HG02840 (cell line): ENCODE data around the gene COX14.
"Not testable (repeated sequence)": the region's sequence is repeated elsewhere in the genome, so short reads cannot be mapped to it uniquely, and the experiment has no call there.

Source experiments
- ATAC-seq: cut with Tn5 transposase; IDR thresholded peaks from one replicate; pipeline ENCODE4 v1.9.1; 2021; ENCODE audit warnings: mild to moderate bottlenecking, moderate library complexity, moderate number of reproducible peaks; ENCODE audit not compliant: unreplicated experiment, low FRiP score

COX14 gene

DNA sequence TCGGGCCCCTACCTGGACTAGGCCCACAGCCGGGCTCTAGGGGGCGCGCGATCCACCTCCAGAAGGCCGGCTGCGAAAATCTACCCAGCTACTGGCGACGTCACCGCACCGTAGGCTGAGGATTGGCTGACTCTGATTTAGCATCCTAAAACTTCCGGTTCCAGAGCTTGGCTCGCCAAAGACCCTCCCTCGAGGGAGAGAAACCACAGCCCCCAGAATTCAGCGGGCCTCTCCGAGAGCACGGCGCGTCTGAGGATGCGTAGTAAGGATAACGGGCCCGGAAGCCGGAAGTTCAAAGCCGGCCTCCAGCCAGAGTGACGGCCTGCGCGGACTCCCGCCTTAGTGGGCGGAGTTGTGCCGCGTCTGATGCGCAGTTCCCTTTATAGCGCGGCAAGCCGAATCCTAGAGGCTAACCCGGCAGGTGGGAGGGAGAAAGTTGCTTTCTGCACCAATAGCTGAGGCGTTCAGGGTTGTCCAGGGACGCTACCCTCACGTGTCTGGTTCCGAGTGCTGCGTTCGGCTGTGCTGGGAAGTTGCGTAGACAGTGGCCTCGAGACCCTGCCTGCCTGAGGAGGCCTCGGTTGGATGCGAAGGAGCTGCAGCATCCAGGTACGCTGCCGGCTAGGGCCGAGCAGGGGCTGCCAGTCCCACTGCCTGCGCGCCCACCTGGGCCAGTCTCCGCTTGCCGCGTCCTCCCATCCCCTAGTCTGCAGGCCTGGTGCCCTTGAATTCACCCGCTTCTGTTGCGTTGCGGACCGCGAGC is at the start of gene COX14:
Gene COX14 (plus strand): TSS at position 544 of the 763 bp plus-strand sequence. CDS start 7,808 bp downstream, outside the sequence.
- ATAC-seq = peak; percentile 88

DNA sequence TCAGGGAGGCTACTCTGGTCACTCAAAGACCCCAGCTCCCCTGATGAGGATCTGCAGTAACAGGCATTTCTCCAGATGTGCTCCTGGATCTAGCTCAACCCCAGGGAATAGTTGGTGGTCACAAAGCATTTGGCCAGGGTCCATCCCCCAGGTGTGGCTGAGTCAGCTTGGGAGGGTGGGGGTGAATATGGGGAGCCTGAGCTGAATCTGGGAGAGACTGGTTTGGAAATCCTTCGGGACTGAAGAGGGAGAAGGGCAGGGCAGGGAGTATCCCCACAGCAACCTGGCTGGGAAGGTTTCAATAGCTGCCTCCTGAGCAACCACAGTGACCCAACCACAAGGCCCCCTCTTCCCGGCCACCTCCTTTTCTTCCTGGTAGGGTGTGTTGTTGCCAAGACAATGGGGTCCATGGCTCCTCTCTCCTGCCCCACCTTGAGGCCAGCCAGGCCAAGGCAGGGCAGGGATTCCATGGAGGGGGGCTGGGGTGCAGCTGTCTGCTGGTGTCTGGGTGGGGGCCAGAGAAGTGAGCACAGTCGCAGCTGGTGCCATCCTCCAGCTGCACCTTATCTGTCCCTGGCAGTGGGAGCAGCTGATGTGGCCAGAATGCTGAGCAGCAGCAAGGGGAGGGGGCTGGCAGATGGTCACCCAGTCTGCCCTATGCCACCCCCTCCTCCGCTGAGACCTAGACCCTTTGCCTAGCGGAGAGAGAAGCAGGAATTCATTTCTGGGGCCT is 49.1 kb upstream of the COX14 start:
- no peak for ATAC-seq

DNA sequence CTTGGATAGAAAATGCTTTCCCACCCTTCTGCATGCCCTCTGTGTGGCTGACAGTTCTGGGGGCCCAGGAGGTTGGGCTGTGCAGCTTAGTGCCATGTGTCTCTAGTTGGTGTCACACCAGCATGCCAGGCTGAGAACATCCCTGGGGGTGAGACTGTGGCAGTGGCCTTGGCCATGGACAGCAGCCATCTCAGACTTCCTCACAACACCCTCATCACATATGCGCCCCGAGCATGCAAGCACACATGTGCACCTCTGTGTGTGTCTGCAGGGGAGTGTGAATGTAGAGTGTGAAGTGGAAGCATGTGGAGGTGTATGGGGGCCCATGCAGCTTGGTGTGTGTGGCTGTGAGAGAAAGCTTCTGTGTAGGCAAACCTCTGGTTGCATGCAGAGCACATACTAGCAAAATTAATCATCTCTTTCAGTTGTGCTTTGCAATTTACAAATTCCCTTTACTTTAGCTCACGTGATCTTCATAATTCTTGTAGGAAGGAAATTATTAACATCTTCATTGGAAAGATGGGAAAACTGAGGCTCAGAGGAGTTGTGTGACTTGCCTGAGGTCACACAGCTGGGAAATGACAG is 46.2 kb upstream of the COX14 start:
- no peak for ATAC-seq

DNA sequence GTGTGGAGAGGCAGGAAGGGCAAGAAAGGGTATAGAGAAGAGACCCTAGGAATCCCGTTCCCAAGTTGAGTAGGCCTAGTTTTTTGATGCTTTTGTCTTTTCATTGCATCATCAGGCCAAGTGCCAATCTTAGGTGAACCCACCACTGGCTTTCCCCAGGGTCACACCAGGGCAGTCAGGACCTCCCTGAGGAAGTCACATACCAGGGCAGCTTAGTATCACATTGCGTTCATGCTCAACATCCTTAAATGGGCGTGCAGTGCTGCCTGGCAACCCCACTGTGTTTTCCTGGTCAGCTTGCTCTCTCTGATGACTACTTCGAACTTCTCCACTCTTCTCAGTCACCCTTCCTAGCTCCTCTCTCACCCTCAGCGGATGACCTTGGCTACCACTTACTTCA is 45.6 kb upstream of the COX14 start:
- ATAC-seq = no peak

DNA sequence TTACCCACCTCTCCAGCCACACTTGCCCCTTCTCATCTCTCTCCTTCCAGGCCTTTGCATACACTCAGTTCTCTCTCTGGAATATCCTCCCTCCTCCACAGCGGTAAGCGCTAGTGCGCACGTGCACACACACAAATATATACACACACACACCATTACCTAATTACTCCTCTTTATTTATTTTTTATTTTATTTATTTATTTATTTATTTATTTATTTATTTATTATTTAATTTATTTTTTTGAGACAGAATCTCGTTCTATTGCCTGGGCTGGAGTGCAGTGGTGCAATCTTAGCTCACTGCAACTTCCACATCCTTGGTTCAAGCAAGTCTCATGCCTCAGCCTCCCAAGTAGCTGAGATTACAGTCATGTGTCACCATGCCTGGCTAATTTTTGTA is 43.0 kb upstream of the COX14 start:
- ATAC-seq = no peak

DNA sequence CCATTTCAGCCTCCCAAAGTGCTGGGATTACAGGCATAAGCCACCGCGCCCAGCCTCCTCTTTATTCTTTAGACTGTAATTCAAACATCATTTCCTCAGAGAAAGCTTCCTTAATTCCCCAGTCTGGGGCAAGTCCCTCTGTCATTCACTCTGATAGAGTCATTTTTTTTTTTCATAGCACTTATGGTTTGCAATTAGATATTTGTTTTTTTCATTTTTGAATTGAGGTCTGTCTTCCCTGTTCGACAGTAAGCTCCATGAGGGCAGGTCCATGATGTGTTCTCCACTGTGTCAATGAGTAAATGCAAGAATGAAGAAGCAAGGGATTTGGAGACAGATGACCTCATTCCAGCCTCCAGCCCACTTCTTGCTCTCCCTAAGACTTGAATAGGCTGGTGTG is 42.5 kb upstream of the COX14 start:
- ATAC-seq = no peak

DNA sequence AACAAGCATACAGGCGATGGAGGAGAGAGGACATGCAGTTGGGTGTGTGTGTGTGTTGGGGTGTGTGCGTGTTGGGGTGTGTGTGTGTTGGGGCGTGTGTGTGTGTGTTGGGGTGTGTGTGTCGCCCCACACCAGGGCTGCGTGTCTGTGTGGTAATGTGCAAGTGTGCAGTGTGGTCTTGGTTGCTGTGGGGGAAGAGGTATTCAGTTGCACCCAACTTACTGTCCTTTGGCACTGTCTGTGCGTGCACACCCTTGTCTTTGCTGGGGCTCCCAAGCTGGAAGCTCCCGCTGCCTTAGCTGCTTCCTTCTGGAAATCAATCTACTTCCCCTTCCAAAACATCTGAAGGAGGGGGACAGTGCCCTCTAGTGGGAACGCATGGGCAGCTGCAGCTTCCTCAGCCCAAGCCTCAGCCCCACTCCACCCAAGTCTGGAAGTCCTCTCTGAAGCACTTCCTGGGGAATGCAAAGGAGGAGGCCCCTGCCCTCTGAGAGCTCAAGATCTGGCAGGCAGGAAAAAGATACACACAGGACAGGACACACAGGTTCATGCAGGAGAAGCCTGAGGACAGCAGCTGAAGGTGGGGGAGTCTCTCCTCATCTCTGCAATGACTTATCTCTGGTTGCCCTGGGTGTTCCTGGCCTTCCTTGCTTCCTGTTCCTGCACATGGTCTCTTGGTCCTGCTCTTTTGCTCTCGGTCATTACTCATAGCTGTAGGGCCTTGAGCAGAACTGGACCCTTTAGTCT is 41.5 kb upstream of the COX14 start:
- no peak for ATAC-seq

DNA sequence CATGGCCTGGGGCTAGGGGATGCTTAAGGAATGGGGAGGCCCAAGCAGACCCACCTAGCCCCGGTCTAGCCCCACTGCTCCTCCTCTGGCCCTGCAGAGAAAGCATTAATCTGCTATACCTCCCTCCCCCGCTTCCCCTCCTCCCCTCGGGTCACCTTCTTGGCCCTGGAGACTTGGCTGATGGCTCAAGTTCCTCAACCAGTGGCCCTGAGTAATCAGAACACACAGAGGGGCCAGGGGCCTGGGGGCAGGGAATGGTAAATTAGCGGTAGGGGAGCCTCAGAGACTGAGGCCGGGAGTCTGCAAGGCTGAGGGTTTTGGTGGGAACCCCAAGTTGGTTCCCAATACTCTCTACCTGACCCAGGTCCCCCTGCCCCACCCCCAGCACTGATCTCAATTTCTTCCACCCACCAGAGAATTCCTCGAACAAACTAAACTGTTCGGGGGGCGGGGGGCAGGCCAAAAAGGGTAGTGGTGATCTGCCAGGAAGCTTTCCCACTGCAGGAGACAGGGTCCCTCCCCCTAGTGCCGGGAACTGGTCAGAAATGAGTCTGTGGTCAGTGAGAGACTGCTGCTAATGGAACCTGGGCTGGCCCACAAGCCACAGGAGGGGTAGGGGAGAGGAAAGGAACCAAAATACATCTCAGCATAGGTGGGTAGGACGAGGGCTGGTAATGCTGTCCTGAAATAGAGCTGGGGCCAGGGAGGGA is 39.7 kb upstream of the COX14 start:
- no peak for ATAC-seq

DNA sequence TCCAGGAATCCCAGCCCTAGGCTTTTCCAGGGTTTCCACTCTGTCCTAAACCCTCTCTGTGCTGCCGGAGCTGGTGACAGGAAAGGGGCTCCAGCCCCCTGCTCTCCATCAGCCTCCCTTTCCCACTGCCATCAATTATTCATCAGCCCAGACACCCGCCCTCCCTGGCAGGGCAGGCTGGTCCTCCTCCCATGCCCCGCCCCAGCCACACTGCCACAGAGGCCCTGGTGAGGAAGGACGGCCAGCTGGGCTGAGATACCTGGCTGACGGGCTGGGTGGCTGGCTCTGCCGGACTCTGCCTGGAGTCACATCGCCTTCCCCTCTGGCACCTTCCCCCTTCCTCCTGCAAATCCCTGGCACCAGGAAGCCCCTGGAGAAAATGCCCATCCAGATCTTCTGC is 38.8 kb upstream of the COX14 start:
- no peak for ATAC-seq

DNA sequence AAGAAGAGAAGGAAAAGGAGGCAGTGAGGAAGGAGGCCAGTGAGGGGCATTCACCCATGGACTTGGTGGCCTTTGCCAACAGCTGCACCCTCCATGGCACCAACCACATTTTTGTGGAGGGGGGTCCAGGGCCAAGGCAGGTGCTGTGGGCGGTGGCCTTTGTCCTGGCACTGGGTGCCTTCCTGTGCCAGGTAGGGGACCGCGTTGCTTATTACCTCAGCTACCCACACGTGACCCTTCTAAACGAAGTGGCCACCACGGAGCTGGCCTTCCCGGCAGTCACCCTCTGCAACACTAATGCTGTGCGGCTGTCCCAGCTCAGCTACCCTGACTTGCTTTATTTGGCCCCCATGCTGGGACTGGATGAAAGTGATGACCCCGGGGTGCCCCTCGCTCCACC is 38.3 kb upstream of the COX14 start:
- no peak for ATAC-seq

DNA sequence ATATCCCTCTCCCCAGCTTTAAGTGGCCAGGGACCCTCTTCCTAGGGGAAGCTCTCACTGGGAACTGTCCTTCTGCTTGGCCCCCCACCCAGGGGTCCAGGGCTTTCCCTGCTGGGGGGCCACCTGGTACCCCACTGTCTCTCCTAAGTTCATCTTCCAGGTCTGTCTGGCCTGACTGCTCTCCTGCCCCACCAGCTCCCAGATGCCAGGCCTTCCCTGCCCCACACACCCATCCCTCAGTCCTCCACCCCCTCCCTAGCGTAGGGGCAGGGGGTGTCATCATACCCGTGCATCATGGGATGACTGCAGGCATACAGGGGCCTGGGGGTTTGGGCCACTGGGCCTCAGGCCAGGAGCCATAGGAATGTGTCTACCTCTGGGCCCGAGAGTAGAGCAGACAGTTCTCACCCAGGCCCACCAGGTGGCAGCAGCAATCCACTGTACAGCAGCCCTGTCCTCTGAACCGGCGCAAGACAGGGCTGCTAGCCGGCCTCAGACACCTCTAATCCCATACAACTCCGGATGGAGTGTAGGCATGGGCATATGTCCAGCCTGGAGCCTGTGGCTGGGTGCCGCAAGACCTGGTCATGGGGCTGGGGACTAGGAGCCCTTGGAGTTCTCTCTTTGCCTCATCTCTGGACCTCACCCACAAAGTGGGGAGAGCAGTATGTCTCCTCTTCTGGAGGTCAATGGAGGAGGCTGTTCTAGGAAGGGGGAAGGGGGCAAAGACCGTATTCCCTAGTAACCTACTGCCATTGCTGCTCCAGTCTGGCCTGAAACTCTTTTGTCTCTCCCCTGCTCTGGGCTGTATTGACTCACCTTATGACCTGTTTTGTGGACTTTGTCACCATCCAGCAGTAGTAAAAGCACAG is 36.9 kb upstream of the COX14 start:
- ATAC-seq = peak; percentile 70

DNA sequence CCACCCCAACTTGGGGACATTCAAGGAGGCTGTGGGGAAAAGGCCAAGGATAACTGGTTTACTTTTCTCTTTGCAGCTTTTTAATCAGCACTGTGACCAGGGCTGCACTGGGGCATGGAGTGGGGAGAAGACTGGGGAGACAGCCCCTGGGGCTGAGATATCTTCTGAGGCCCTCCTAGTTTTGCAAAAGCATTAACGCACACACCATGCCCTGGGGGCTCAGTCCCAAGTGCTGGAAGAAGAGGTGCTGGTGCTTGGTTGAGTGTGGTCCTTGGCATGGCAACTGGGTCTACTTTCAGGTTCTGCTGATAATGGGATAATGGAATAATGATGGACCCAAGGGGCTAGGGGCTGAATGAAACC is 36.2 kb upstream of the COX14 start:
- ATAC-seq = no peak

DNA sequence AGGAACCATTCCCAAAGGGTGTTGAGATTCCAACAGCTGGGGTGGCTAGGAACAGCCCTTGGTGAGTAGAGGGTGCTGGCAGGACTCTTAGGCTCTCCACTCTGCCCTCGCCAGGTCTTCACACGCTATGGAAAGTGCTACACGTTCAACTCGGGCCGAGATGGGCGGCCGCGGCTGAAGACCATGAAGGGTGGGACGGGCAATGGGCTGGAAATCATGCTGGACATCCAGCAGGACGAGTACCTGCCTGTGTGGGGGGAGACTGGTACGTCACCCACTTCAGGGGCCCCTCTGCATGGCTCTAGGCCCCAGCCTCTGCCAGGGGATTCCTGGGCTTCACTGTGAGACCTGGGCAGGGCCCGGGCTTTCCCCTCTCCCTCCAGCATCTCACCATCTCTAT is 34.9 kb upstream of the COX14 start:
- no peak for ATAC-seq

DNA sequence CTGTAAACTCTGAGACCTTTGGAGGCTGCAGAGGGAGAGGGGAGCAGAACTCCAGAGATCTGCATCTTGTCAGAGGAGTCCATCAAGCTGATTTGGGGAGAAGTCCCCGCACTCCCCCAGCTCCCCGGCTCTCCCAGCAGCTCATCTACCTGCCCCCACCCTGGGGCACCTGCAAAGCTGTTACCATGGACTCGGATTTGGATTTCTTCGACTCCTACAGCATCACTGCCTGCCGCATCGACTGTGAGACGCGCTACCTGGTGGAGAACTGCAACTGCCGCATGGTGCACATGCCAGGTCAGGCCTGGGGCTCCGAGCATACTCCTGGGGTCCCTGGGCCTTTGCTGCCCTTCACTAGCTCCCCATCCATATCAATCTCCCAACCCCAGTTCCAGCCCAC is 33.8 kb upstream of the COX14 start:
- no peak for ATAC-seq

DNA sequence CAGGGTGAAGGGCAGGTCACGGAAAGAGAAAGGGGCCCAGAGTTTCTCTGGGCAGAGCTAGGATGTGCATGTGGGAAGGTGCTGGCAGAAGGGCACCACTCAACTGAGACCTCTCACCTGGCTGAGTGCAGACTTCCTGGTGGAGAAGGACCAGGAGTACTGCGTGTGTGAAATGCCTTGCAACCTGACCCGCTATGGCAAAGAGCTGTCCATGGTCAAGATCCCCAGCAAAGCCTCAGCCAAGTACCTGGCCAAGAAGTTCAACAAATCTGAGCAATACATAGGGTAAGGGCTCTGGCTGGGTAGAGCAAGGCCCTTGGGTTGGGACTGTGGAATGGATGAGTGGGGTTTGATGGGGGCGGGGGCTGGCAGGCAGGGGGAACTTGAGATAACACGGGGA is 32.3 kb upstream of the COX14 start:
- no peak for ATAC-seq

DNA sequence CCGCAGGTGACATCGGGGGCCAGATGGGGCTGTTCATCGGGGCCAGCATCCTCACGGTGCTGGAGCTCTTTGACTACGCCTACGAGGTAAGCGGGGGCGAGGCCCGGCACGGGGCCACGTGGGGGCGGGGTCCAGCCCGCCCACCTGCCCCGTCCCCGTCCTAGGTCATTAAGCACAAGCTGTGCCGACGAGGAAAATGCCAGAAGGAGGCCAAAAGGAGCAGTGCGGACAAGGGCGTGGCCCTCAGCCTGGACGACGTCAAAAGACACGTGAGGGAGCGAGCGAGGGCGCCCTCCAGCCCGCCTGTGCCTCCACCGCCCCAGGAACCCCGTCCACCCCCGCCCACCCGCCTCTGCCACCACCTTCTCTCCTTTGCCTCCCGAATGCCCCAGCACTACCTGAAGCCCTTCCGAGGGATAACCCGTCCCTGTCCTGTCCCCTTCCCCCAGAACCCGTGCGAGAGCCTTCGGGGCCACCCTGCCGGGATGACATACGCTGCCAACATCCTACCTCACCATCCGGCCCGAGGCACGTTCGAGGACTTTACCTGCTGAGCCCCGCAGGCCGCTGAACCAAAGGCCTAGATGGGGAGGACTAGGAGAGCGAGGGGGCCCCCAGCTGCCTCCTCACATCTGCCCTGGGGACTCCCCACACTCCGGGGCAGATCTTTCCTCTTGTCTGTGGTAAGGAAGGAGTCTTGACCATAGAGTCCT is 30.8 kb upstream of the COX14 start:
- no peak for ATAC-seq

DNA sequence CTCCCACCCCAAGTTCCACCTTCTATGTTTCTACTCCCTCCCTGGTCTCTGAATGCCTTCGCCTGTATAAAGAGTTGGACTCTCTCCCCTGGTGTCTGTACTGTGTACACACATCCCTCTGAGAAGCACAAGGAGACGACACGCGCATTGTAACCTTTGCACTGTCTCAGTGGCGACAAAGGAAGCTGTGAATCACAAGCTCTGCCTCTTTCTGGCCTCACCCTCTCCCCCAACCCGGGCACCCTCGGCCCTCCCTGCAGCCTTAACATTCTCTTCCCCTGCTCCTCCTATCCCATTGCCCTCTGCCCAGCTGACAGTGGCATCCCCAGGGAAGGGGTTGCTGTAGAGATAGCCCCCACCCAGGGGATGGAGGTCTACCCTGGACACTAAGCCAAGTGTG is 29.4 kb upstream of the COX14 start:
- no peak for ATAC-seq

DNA sequence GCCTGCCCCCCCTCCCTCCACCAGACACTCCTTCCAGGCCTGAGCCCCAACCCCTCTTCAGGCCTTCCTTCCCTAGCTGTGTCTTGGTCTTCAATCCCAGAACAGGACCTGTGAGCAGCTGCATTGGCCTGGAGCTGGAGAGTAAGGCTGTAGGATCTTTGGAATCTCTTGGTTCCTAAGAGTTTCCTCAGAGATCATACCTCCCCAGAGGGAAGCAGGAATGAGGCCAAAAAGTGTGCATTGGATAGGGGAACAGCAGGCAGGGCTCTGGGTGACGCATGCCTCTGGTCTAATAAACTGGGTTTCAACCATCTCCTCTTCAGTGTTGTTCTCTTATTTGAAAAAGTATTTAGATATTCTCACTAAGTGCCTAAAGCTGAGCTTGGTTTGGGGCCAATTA is 28.7 kb upstream of the COX14 start:
- no peak for ATAC-seq

DNA sequence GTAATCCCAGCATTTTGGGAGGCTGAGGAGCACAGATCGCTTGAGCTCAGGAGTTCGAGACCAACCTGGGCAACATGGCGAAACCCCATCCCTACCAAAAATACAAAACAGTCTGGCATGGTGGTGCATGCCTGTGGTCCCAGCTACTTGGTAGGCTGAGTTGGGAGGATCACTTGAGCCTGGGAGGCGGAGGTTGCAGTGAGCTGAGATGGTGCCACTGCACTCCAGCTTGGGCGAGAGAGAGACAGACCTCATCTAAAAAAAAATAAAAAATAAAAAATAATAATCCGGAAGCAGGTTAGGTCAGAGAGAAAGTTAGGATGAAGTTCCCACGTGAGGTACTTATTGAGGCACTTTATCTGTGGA is 27.6 kb upstream of the COX14 start:
- ATAC-seq = not testable (repeated sequence)
